HG03575 (cell line): ENCODE data around the gene TMEM120B.

Experiments
- ATAC-seq: cut with Tn5 transposase; IDR thresholded peaks from one replicate; pipeline ENCODE4 v1.9.1; 2021; ENCODE audit not compliant: unreplicated experiment, insufficient number of reproducible peaks, low FRiP score; ENCODE audit errors: extremely low read depth

Gene TMEM120B

DNA sequence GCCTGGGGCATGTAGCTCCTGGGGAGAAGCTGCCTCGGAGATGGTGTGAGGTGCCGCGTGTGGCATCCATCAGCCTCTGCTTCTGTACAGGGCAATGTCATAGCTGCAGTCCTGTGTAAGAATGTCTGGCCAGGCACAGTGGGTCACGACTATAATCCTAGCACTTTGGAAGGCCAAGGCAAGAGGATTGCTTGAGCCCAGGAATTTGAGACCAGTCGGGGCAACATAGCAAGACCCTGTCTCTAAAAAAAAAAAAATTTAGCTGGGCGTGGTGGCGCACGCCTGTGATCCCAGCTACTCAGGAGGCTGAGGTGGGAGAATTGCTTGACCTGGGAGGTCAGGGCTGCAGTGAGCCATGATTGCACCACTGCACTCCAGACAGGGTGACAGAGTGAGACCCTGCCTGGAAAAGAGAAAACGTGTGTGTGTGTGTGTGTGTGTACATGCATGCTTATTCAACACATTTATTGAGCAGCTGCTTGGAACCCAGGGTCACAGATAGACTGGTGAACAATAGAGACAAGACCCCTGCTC is 56.8 kb downstream of the TMEM120B start:
- ATAC-seq, result no peak

DNA sequence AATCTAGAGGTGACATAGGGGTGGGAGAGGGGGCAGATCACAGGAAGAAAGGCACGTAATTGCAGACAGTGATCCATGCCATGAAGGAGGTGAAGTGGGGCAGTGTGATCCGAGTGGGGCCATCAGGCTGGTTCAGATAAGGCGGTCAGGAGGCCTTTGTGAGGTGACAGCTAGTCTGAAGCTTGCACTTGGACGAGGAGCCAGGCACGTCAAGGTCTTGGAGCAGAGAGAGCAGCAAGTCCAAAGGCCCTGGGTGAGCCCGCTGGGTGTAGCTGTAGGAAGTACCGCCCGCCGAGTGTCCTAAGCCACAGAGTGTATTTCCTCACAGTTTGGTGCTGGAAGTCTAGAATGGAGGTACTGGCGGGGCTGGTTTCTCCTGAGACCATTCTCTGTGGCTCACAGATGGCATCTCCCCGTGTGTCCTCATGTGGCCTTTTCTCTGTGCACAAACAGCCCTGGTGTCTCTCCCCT is 57.3 kb downstream of the TMEM120B start:
- ATAC-seq, result no peak

DNA sequence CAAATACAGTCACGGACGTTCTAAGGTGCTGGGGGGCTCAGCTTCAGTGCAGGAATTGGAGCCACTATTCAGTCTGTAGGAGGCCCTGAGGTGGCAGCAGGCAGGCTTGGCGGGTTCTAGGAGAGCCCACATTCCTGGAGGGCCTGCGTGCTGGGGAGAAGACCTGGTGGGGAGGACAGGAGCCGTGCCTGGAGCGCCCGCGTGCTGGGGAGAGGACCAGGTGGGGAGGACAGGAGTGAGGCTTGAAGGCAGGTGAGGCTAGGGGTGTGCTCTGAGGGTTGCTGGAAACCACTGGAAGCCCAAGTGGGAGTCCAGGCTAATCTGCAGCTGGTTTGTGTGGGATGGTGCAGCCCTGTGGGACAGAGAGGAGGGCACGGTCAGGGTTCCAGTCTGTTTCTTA is 57.8 kb downstream of the TMEM120B start:
- ATAC-seq, result no peak

DNA sequence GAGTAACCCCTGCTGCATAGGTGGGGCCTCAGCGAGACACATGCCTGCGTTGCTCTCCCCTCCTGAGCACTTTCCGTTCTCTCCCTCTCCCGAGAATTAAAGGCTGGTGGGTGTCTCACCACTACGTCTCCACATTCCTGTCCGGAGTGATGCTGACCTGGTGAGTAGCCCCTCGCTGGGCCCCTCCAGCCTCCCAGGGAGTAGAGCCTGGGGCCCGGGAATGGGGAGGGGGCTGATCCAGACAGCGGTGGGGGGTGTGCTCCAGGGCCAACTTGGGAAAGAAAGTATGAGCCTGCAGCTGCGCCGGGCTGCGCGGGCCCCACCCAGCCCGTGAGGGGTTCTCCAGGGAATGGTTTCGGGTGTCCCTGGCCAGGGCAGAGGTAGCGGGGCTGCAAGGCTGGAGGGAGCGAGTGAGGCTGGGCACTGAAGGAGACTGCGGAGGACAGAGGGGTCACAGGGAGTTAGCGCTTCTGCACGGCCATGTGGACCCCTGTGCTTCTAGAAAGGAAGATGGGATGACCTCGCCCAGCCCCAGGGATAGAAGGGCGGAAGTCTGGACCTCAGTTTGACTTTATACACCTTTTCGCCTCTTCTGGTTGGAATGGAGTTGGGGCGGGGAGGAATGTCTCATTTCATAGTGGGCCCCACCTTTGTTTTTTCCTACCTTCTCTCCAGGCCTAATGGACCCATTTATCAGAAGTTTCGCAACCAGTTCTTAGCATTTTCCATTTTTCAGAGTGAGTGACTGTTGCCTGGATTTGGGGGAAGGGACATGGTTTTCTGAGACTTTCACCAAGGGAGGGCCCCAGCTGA is 58.5 kb downstream of the TMEM120B start:
- no peak for ATAC-seq

DNA sequence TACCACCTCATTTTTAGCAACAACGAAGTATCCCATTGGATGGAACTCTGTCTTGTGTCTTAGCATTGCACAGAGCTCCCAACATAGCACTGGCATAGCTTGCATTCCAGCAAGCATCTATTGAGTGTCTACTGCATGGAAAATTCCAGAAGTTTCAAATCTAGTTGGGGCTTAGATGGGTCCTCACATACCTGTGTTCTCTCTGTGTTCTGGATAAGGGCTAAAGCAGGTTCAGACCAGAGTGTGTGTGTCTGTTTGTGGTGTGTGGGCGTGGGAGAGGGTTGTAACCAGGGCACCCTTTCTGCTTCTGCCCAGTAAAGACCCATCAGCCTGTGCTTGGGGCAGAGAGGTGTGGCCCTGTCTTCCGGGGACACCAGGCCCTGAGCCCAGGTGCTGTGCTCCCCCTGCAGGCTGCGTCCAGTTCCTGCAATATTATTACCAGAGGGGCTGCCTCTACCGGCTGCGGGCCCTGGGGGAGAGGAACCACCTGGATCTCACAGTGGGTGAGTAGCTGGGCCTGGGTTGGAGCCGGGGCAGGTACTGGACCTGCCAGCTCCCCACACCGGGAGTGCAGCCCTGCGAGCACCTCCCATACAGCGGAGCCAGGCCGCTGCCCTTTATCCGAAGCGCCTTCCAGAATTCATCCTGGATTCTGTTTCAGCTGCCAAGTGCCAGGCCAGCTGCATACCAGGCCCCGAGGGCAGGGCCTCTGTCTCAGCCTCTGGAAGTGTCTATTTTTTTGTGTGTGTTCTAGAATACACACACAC is 60.6 kb downstream of the TMEM120B start:
- no peak for ATAC-seq

DNA sequence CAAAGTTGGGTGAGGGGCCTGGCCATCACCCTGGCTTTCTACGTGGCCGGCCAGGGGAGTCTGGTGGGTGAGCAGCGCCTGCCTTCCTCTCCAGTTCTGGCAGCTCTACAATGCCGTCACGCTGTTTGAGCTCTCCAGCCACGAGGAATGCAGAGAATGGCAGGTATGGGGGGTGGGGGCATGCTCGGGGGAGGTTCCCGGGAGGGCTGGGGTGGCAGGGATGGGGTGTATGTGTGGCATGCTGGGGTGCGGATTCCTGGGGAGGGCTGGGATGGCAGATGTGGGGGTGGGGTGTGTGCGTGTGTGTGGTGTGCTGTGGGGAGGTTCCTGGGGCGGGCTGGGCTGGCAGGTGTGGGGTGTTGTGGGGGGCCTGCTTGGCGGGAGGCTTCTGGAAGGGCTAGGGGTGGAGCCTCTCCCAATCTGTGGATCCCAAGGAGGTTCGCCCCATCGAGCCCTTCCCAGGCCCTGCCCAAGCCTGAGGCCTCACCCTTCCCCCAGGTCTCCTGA is 62.5 kb downstream of the TMEM120B start:
- ATAC-seq, result no peak

DNA sequence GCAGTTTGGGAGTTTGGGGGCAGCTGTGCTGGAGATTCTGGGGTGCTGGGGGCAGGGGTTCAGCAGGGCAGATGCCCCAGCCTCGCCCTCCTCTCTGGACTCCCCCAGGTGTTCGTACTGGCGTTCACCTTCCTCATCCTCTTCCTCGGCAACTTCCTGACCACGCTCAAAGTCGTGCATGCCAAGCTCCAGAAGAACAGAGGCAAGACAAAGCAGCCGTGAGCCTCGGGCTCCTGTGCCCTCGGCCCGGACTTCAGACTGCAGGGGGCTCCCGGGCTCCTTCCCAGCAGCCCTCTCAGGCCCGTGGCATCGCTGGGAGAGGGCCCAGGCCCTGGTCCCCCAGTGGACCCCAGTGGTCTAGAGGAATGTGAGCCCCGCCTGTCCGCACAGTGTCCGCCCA is 62.9 kb downstream of the TMEM120B start:
- no peak for ATAC-seq

DNA sequence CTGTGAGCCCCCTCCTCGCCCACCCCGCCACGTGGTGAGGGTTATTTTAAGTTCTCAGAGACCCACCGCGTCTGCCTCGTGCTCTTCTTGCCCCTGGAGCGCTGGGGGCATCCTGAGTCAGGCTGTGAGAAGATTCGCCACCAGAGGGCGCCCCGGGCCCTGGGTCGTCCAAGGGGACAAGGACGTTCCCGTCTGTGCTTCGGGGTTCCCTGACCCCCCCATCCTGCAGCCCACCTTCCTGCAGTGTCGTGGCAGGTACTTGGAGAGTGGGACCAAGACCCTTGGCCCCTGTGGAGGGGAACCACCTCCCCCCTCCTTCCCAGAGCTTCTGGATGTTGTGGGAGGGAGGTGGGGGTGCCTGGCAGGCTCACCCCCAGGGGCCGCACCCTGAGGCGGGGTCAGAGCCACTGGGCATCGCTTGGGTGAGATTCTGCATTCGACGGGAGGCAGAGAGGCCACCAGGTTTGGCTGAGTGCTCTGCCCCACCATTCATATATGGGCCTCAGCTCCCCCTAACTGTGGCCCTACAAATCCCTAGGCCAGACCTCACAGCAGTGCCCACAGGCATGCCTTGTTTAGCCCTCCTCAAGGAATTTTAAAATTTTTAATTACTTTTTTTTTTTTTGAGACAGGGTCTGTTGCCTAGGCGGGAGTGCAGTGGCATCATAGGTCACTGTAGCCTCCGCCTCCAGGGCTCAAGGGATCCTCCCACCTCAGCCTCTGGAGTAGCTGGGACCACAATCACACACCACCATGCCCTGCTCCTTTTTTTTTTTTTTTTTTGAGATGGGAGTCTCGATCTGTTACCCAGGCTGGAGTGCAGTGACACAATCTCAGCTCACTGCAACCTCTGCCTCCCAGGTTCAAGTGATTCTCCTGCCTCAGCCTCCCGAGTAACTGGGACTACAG is 63.9 kb downstream of the TMEM120B start:
- no peak for ATAC-seq

DNA sequence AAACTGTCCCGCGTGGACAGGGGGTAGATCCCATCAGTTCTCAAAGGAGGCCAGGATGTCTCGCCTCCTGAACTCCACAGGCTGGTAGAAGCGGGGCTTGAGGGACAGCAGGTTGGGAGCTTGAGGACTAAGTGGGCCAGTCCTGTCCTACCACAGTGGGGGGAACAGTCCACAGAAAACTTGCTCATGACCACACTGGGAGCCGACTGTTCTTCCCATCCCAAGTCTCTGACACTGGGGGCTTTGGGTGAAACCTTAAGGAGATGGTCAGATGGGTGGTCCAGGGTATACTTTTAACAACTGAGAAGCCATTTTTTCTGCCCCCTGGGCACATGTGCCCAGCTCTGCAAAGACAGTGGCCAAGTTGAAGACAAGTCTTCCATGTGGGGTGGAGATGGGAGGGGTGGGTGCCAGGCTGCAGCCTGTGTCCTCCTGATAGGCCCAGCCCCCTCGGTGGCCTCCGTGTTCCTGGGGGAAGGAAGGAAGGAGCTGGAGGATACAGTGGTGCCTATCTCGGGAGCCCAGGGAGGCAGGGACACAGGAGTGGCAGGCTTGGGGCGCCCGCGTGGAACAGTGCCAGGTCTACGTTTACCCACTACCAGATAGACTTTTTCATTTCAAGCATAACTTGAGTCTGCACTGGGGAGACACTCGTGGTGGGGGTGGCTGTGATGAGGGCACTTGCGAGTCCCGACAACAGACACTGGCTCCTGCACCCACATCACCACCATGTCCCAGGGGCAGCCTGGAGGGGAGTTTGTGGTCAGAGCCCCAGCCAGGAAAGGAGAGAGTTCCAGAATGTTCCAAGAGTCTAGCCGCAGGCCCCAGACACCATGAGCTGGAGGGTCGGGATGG is 66.2 kb downstream of the TMEM120B start:
- no peak for ATAC-seq

DNA sequence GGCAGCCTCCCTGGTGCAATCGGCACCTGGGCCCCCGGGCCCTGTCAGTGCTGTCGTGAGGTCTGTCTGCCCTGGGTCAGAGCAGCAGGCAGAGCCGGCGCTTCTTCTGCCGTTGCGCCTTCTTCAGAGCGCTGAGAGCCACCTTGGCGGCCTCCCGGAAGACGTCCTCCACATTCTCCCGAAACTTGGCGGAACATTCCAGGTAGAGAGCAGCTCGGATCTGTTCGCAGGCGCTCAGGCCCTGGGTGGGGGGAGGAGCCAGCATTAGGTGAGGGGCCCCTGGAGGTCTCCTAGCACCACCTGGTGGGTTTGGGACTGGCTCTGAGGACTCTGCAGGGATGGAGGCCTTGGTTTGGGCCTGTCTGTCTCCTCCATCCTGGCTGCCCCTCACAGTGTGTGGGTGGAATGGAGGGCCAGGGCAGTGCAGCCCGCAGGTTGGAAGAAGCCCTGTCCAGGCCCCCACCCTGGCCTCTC is 66.9 kb downstream of the TMEM120B start:
- ATAC-seq, result no peak

DNA sequence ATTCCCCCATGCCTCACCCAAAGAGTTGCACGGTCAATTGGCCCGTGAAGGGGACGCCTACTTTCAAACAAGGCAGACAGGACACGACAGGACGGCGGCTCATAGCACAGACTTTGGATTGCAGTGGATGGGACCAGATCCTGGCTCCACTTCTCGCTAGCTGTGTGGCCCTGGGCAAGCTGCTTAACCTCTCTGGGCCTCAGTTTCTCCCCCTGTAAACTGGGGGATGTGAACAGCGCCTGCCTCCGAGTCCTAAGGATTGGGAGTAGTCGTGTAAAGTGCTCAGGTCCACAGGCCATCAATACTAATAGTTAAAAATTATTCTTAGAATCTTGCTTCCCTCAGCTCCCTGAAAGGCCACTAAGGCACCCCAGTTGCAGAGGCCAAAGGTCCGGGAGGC is 67.9 kb downstream of the TMEM120B start:
- no peak for ATAC-seq

DNA sequence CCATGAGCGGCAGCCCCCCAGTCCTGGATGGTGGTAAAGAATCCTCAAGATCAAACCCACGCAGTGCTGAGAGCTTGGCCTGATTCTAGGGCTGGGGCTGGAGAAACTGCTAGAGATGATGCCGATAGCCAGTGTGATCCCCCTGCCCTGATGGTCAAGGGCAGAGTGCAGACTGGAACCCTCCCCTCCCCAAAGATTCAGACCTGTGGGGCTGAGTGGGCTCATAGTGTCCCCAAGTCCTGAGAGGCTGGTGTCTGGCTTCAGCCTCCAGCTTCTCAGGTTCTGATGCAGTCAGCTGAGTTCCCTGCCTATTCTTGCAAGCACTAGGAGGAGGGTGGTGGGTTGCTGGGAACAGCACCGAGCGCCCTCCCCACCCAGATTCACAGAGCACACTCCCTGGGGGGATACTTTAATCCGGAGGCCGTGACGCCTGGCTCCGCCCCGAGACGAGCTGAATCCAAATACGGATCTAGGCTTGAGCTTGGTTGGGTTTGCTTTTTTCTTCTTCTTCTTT is 69.0 kb downstream of the TMEM120B start:
- ATAC-seq, result no peak

DNA sequence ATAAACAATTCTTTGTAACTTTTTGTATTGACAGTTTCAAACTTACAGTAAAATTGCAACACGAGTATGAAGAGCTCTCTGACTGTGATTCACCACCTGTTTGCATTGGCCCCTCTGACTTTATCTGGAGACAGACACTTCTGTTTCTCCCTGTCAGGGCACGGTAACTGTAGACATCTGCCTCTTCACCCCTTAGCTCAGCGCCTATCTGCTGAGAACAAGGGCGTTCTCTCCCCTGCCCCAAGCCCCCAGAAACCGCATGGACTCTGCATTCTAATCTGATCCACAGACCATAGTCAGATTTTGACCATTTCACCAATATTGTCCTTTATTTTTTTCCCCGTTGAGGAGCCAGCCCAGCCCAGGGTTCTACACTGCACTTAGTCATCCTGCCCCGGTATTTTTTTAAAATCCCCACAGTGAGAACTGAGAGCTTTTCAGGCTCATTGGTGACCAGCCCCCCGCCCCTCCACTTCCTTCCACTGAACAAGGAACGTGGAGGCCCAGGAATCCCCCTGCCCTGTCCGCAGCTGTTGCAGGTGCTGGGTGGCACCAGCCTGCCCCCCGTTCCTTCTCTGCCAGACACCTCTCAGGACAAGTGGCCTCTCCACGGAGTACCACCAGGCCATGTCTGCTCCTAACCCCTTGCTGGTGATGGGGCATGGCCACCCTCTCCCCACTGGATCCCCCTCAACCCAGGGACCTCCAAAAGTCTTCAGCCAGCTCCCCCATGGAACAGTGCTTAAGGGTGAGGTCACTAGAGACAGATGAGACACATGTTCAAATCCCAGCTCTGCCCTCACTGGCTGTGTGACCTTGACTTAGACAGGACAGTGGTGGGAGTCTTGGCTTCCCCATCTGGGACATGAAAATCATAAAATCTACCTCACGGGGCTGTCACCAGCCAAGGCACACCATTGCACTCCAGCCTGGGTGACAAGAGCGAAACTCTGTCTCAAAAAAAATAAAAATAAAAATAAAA is 69.7 kb downstream of the TMEM120B start:
- ATAC-seq, result no peak

DNA sequence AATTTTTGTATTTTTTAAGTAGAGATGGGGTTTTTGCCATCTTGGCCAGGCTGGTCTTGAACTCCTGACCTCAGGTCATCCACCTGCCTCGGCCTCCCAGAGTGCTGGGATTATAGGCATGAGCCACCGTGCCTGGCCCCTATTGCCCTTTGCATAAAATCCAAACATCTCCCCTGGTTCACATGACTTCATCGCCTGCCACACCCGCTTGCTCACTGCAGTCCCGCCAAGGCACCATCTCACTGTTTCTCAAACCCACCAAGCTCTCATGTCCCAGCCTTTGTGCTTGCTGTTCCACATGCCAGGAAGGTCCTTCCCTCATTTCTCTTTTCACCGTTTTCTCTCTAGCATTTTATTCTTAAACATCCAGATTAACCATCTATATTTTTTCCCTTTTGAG is 71.2 kb downstream of the TMEM120B start:
- ATAC-seq, result no peak

DNA sequence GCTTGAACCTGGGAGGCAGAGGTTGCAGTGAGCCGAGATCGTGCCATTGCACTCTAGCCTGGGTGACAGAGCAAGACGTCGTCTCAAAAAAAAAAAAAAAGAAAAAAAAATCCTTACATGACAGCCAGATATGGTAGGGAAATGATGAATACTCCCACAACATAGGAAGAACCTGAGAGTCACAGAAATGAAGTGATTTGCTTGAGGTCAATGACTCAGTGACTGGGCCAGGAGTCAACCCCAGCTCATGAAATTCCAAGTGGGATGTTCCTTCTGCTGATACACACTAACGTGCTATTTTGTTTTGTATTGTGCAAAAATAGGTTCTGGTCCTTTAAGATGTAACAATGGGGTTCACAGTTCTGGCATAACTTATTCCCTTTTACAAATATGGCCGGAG is 71.9 kb downstream of the TMEM120B start:
- no peak for ATAC-seq

DNA sequence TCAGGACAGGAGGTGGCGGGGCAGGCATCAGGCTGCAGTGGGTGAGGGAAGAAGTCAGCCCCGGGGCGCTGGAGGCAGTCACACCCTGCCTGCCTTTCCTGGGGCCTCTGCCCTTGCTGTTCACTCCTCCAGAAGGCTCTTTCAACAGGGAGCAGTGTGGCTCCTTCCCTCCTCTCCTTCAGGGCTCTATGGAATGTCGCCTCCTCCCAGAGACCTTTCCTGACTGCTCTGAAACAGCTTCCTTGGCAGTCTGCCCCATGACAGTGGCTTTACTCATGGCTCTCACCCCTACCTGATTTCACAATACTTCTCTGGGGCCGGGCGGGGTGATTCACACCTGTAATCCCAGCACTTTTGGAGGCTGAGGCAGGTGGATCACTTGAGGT is 73.9 kb downstream of the TMEM120B start:
- ATAC-seq, result no peak
